Panc1 (cell line): ENCODE data around the gene ARHGAP20. TPM values are rescaled to one million over a fixed set of nuclear protein-coding genes. Genes with fewer than 3 reads are reported as not detected.

Source experiments
- ATAC-seq: fragments of 200-7000 bp; cut with Tn5 transposase; 2 replicates; pipeline ENCODE4 v1.9.1; 2020; ENCODE audit warnings: mild to moderate bottlenecking, moderate library complexity
- BruUV-seq: library from RNA; stranded (reverse); fragments of 400-500 nt; replicated peaks from 2 replicates; lab custom pipeline; 2021; lab: Mats Ljungman, UMichigan
- CTCF ChIA-PET: fragments of 300-600 bp; sonication (Branson Sonifier 250); formaldehyde crosslinking; loops from one replicate; lab custom pipeline; 2022; ENCODE audit warnings: antibody characterized with exemption; lab: Charles Lee
- POLR2A ChIA-PET: fragments of 300-600 bp; sonication (Branson Sonifier 250); formaldehyde crosslinking; loops from one replicate; lab custom pipeline; 2022; ENCODE audit warnings: antibody characterized with exemption; lab: Charles Lee
- DNase-seq: peaks from one replicate; pipeline ENCODE4 v3.0.0-alpha.2; 2010; ENCODE audit warnings: low read depth, low spot score
- H3K27ac ChIP-seq: 2 replicates; pipeline ENCODE4 v1.5.1; 2011; ENCODE audit warnings: mild to moderate bottlenecking, low read length, inconsistent platforms
- H3K27me3 ChIP-seq: fragments of 200-500 bp; sonication (Bioruptor generic); 2 replicates; pipeline ENCODE4 v1.6.0; 2014; ENCODE audit warnings: low read length, inconsistent platforms; ENCODE audit not compliant: control insufficient read depth, insufficient read depth
- H3K36me3 ChIP-seq: fragments of 200-500 bp; sonication (Bioruptor generic); 2 replicates; pipeline ENCODE4 v1.5.1; 2014; ENCODE audit warnings: inconsistent platforms, mild to moderate bottlenecking, low read length, moderate library complexity; ENCODE audit not compliant: control insufficient read depth, insufficient read depth
- H3K4me1 ChIP-seq: 2 replicates; pipeline ENCODE4 v1.5.1; 2011; ENCODE audit warnings: inconsistent platforms, mild to moderate bottlenecking, low read length, moderate library complexity; ENCODE audit not compliant: control insufficient read depth, insufficient read depth
- H3K4me3 ChIP-seq, 2 experiments: 2 replicates each; pipeline ENCODE4 v1.5.1; 2011 to 2012; ENCODE audit warnings: low read depth in 2 of 2, low read length in 2 of 2, mild to moderate bottlenecking in 2 of 2, inconsistent platforms in 1 of 2, moderate library complexity in 1 of 2
- H3K9me3 ChIP-seq: fragments of 200-500 bp; sonication (Bioruptor generic); 2 replicates; pipeline ENCODE4 v1.5.1; 2014; ENCODE audit warnings: low read depth, mild to moderate bottlenecking, inconsistent platforms, low read length, moderate library complexity; ENCODE audit not compliant: control insufficient read depth, insufficient read depth
- CTCF ChIP-seq: fragments of 450-650 bp; IDR thresholded peaks from 2 replicates; pipeline ENCODE4 v1.5.1; 2017; ENCODE audit warnings: mild to moderate bottlenecking
- POLR2AphosphoS5 ChIP-seq: IDR thresholded peaks from 2 replicates; pipeline ENCODE4 v1.6.1; 2012; ENCODE audit warnings: mild to moderate bottlenecking, low read depth, low read length, moderate library complexity
- SIN3A ChIP-seq: IDR thresholded peaks from 2 replicates; pipeline ENCODE4 v1.6.1; 2012; ENCODE audit warnings: low read depth, mild to moderate bottlenecking, low read length, moderate library complexity, borderline replicate concordance; ENCODE audit not compliant: insufficient read depth
- TCF7L2 ChIP-seq: IDR thresholded peaks from 2 replicates; pipeline ENCODE4 v1.6.1; 2011; ENCODE audit warnings: mild to moderate bottlenecking, low read depth, low read length, inconsistent platforms
- in situ Hi-C: cut with HindIII; loops from 2 replicates; pipeline ENCODE4 v1.10.0; 2016; ENCODE audit warnings: low sequenced_read_pairs, low pct_unique_long_range_greater_than_20kb
- intact Hi-C: fragments of 100-400 bp; cut with micrococcal nuclease; formaldehyde crosslinking; loops from one replicate; pipeline ENCODE4 v1.10.0; 2022; ENCODE audit not compliant: unreplicated experiment
- total RNA-seq: library from RNA; stranded (reverse); gene quantifications from one replicate; pipeline ENCODE4 v1.2.1, GENCODE V29; 2021; ENCODE audit not compliant: unreplicated experiment
- TF ChIP-seq, protein P1 (sequence below), 2 experiments: IDR thresholded peaks; 2 replicates each; pipeline ENCODE4 v1.6.1; 2011 to 2012; ENCODE audit warnings: low read depth in 2 of 2, control low read depth in 1 of 2, low read length in 1 of 2, mild to moderate bottlenecking in 1 of 2, moderate library complexity in 1 of 2; ENCODE audit not compliant: insufficient read depth in 1 of 2

Gene ARHGAP20
- total RNA-seq, 1 experiment from 2014 or later, result 0.05 TPM

DNA sequence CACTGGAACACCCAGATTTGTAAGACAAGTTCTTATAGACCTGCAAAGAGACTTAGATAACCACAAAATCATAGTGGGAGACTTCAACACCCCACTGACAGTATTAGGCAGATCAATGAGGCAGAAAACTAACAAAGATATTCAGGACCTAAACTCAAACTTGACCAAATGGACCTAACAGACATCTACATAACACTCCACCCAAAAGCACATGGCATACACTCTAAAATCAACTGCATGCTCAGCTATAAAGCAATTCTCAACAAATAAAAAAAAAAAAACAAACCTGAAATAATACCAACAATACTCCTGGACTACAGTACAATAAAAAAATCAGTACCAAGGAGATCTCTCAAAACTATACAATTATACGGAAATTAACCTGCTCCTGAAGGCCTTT is 167.5 kb downstream of the ARHGAP20 start:
- intact Hi-C loops (no loop called here), in situ Hi-C loops (no loop called here)
- no peak overlapping the region for H3K27ac ChIP-seq

GRCh38 chr11:110538154-110538553 is 174.1 kb downstream of the ARHGAP20 start:
- in situ Hi-C loops, result no loop called here
- Histone ChIP-seq H3K4me1 (no peaks in the 10 kb centered on the region), H3K9me3 (no peaks in the 10 kb centered on the region), H3K4me3 (no peak overlapping the region), H3K27me3 (no peaks in the 10 kb centered on the region), H3K27ac (no peak overlapping the region), H3K36me3 (no peaks in the 10 kb centered on the region)
- no peak for DNase-seq
- ChIA-PET CTCF (no interaction called here), POLR2A (no interaction called here)
- BruUV-seq, result no TSS peak
- intact Hi-C loops, result no loop called here
- TF ChIP-seq SIN3A (no peak), TCF7L2 (no peak), POLR2AphosphoS5 (no peak), CTCF (no peak)
- TF ChIP-seq, protein P1, sequence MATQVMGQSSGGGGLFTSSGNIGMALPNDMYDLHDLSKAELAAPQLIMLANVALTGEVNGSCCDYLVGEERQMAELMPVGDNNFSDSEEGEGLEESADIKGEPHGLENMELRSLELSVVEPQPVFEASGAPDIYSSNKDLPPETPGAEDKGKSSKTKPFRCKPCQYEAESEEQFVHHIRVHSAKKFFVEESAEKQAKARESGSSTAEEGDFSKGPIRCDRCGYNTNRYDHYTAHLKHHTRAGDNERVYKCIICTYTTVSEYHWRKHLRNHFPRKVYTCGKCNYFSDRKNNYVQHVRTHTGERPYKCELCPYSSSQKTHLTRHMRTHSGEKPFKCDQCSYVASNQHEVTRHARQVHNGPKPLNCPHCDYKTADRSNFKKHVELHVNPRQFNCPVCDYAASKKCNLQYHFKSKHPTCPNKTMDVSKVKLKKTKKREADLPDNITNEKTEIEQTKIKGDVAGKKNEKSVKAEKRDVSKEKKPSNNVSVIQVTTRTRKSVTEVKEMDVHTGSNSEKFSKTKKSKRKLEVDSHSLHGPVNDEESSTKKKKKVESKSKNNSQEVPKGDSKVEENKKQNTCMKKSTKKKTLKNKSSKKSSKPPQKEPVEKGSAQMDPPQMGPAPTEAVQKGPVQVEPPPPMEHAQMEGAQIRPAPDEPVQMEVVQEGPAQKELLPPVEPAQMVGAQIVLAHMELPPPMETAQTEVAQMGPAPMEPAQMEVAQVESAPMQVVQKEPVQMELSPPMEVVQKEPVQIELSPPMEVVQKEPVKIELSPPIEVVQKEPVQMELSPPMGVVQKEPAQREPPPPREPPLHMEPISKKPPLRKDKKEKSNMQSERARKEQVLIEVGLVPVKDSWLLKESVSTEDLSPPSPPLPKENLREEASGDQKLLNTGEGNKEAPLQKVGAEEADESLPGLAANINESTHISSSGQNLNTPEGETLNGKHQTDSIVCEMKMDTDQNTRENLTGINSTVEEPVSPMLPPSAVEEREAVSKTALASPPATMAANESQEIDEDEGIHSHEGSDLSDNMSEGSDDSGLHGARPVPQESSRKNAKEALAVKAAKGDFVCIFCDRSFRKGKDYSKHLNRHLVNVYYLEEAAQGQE (IDR thresholded peaks at IDR 0.05; ENCODE audit: insufficient read depth in 1 of 2, low read depth in 2 of 2, low read length in 1 of 2), result no peak
- no peak for ATAC-seq

More for the DNA sequence above, 167.5 kb downstream of the ARHGAP20 start:
- DNase-seq, result no peak
- ChIA-PET CTCF (no interaction called here), POLR2A (no interaction called here)
- Histone ChIP-seq H3K27me3 (no peaks in the 10 kb centered on the region), H3K9me3 (no peaks in the 10 kb centered on the region), H3K4me1 (no peaks in the 10 kb centered on the region), H3K4me3 (no peak overlapping the region), H3K36me3 (no peaks in the 10 kb centered on the region)
- TF ChIP-seq CTCF, result no peak
- TF ChIP-seq POLR2AphosphoS5, result no peak
- TF ChIP-seq TCF7L2, result no peak
- no peak for TF ChIP-seq SIN3A
- TF ChIP-seq, protein P1 (IDR thresholded peaks at IDR 0.05; ENCODE audit: insufficient read depth in 1 of 2, low read depth in 2 of 2, low read length in 1 of 2), result no peak
- no TSS peak for BruUV-seq
- ATAC-seq, result no peak
